Ovary (tissue), 3 donors: Measurements from ENCODE around the gene SNRPD3.
"Not testable (repeated sequence)": the region's sequence is repeated elsewhere in the genome, so short reads cannot be mapped to it uniquely, and the experiment has no call there.

Experiments
- POLR2A ChIP-seq: fragments of 450-650 bp; IDR thresholded peaks from one replicate; pipeline ENCODE4 v1.6.1; 2017; ENCODE audit warnings: antibody characterized with exemption, mild to moderate bottlenecking, moderate library complexity
- TF ChIP-seq, protein P1 (sequence below), 3 donors: fragments of 450-650 bp in 2 of 3; fragments of 200-600 bp in 1 of 3; IDR thresholded peaks; one replicate each; pipeline versions ENCODE4 v1.5.1 to v1.8.0; 2016 to 2022; ENCODE audit warnings: antibody characterized with exemption in 3 of 3, mild to moderate bottlenecking in 1 of 3
- donor health status: DM: no; HTN: no; CAD: no.

DNA sequence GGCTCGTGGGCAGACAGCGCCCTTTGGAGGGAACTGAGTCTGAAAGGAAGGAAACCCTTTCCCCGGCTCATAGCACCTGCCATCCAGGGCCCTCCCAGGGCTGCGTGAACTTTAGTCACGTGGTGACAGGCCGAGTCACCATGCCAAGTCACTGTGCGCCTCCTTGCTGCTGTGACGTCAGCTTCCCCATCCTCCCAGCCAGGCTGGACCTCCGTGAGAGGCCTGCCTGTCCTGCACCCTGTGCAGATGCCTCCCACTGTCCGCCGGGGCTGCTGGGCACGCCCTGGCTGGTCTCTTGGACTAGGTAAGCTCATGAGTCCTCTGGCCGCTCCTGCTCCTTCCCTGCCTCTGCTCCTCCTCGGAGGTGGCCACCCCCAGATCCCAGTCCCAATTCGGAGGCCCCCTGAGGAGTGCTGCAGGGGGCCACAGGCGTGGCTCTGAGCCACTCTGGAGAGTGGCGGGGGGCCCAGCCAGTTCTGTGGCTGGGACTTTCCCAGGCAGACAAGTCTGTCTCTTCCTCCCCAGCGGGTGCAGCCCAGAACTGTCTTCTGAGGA is 51.7 kb downstream of the SNRPD3 start:
- TF ChIP-seq, protein P1, sequence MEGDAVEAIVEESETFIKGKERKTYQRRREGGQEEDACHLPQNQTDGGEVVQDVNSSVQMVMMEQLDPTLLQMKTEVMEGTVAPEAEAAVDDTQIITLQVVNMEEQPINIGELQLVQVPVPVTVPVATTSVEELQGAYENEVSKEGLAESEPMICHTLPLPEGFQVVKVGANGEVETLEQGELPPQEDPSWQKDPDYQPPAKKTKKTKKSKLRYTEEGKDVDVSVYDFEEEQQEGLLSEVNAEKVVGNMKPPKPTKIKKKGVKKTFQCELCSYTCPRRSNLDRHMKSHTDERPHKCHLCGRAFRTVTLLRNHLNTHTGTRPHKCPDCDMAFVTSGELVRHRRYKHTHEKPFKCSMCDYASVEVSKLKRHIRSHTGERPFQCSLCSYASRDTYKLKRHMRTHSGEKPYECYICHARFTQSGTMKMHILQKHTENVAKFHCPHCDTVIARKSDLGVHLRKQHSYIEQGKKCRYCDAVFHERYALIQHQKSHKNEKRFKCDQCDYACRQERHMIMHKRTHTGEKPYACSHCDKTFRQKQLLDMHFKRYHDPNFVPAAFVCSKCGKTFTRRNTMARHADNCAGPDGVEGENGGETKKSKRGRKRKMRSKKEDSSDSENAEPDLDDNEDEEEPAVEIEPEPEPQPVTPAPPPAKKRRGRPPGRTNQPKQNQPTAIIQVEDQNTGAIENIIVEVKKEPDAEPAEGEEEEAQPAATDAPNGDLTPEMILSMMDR (IDR thresholded peaks at IDR 0.05) = not testable (repeated sequence)
- TF ChIP-seq POLR2A = not testable (repeated sequence)
